Measurements from ENCODE around the gene ZCCHC24.
"Not testable (repeated sequence)": the region's sequence is repeated elsewhere in the genome, so short reads cannot be mapped to it uniquely, and the experiment has no call there.

The ZCCHC24 gene

GRCh38 chr10:79340646-79341244 lies 104.7 kb downstream of the ZCCHC24 start:
- peak; percentile 15 for DNase-seq

GRCh38 chr10:79339266-79339665 lies 106.2 kb downstream of the ZCCHC24 start:
- no peak for DNase-seq

- not testable (repeated sequence) for DNase-seq
These were observed 107.5 kb downstream of the ZCCHC24 start for GRCh38 chr10:79337783-79338469.

- DNase-seq, result no peak
These were observed 108.7 kb downstream of the ZCCHC24 start for GRCh38 chr10:79336739-79337138.

- no peak for DNase-seq
These were observed 109.1 kb downstream of the ZCCHC24 start for GRCh38 chr10:79336276-79336675.

- no peak for DNase-seq
These were observed 109.8 kb downstream of the ZCCHC24 start for GRCh38 chr10:79335470-79336235.

GRCh38 chr10:79335094-79335469 lies 110.3 kb downstream of the ZCCHC24 start:
- no peak for DNase-seq

- DNase-seq, result no peak
These were observed 110.9 kb downstream of the ZCCHC24 start for GRCh38 chr10:79334573-79334972.

GRCh38 chr10:79333513-79333912 lies 111.9 kb downstream of the ZCCHC24 start:
- no peak for DNase-seq

GRCh38 chr10:79332610-79333315 lies 112.7 kb downstream of the ZCCHC24 start:
- not testable (repeated sequence) for DNase-seq
